K562 treated with DMSO at 1 percent for 12 hours (cell line): Measurements from ENCODE around the gene TMEM100. TPM values are rescaled to one million over a fixed set of nuclear protein-coding genes. Genes with fewer than 3 reads are reported as not detected.

ENCODE experiments used
- total RNA-seq: library from RNA; unstranded; fragments of 300-600 nt; gene quantifications from 2 replicates; pipeline ENCODE4 v1.2.3, GENCODE V29; 2022; ENCODE audit not compliant: insufficient read depth

TMEM100 gene
- total RNA-seq, result 1.2 and 1.6 TPM in 2 replicates

GRCh38 chr17:55722742-55723487, at the start of gene TMEM100:
Gene TMEM100 (minus strand): TSS chr17:55722864. CDS start chr17:55721070, 1,794 bp downstream.

GRCh38 chr17:55750750-55751657, 28.3 kb upstream of the TMEM100 start, which contains the start of gene PCTP:
Gene PCTP (plus strand): TSS chr17:55751051. CDS start chr17:55751104, 53 bp downstream.

Other genes starting within 250 kb of the TMEM100 start
- gene SMIM36, start 211.4 kb downstream of the TMEM100 start, total RNA-seq, result not detected in 2 replicates
- 45.2 and 61.9 TPM in 2 replicates for gene PCTP, start 28.2 kb upstream of the TMEM100 start, total RNA-seq